HepG2 (cell line): Measurements from ENCODE around the gene TUFM. TPM values are rescaled to one million over a fixed set of nuclear protein-coding genes. Genes with fewer than 3 reads are reported as not detected.
A peak's percentile ranks its signal among the peaks of the same experiment; 100 is the strongest.

Experiments used
- AKAP8 ChIP-seq: sonication (generic); formaldehyde crosslinking; IDR thresholded peaks from 2 replicates; pipeline ENCODE4 v1.5.1; 2020; ENCODE audit warnings: mild to moderate bottlenecking, missing genetic modification reagents
- ATF7 ChIP-seq, 2 experiments: fragments of 450-650 bp in 1 of 2; sonication (generic) in 1 of 2; formaldehyde crosslinking in 1 of 2; IDR thresholded peaks; 2 replicates each; pipeline versions ENCODE4 v1.4.0 to v1.6.1; 2016 to 2020; ENCODE audit warnings: antibody characterized with exemption in 1 of 2, mild to moderate bottlenecking in 1 of 2, missing genetic modification reagents in 1 of 2
- ATM ChIP-seq: fragments of 450-650 bp; IDR thresholded peaks from 2 replicates; pipeline ENCODE4 v1.7.1; 2017; ENCODE audit warnings: mild to moderate bottlenecking, borderline replicate concordance
- CREB1 ChIP-seq, 2 experiments: fragments of 450-650 bp in 1 of 2; IDR thresholded peaks; 2 replicates each; pipeline ENCODE4 v1.6.1; 2016 to 2017; ENCODE audit warnings: control low read depth in 1 of 2, mild to moderate bottlenecking in 1 of 2, missing compliant biosample characterization in 1 of 2, missing genetic modification characterization in 1 of 2
- DR1 ChIP-seq: sonication (generic); formaldehyde crosslinking; IDR thresholded peaks from 2 replicates; pipeline ENCODE4 v1.8.0; 2021; ENCODE audit warnings: mild to moderate bottlenecking, missing genetic modification reagents, inconsistent platforms
- E2F5 ChIP-seq: sonication (generic); formaldehyde crosslinking; conservative IDR thresholded peaks from 2 replicates; pipeline ENCODE4 v1.4.0; 2020; ENCODE audit warnings: missing genetic modification reagents
- KLF6 ChIP-seq: IDR thresholded peaks from 2 replicates; pipeline ENCODE4 v1.8.0; 2016; ENCODE audit warnings: missing biosample characterization, missing genetic modification reagents
- PRPF4 ChIP-seq: fragments of 200-400 bp; formaldehyde crosslinking; IDR thresholded peaks from 2 replicates; pipeline ENCODE4 v1.6.1; 2016; ENCODE audit warnings: low read length, low read depth; ENCODE audit not compliant: poor library complexity, severe bottlenecking
- RCOR2 ChIP-seq: IDR thresholded peaks from 2 replicates; pipeline ENCODE4 v1.6.1; 2016; ENCODE audit warnings: missing biosample characterization, missing genetic modification reagents
- SETDB1 ChIP-seq: sonication (generic); formaldehyde crosslinking; IDR thresholded peaks from 2 replicates; pipeline ENCODE4 v1.5.1; 2020; ENCODE audit warnings: missing genetic modification reagents, mild to moderate bottlenecking, borderline replicate concordance
- SIX1 ChIP-seq: sonication (generic); formaldehyde crosslinking; IDR thresholded peaks from 2 replicates; pipeline ENCODE4 v1.4.0; 2020; ENCODE audit warnings: missing genetic modification reagents, borderline replicate concordance
- SKI ChIP-seq: fragments of 450-650 bp; IDR thresholded peaks from one replicate; pipeline ENCODE4 v1.6.1; 2018; ENCODE audit warnings: mild to moderate bottlenecking; ENCODE audit not compliant: partially characterized antibody
- SNRNP70 ChIP-seq: fragments of 200-400 bp; formaldehyde crosslinking; IDR thresholded peaks from 2 replicates; pipeline ENCODE4 v1.6.1; 2017; ENCODE audit warnings: mild to moderate bottlenecking, low read depth, low read length, moderate library complexity
- ZC3H4 ChIP-seq: sonication (generic); formaldehyde crosslinking; IDR thresholded peaks from 2 replicates; pipeline ENCODE4 v1.4.0; 2020; ENCODE audit warnings: missing genetic modification reagents, borderline replicate concordance
- ZNF143 ChIP-seq: sonication (generic); formaldehyde crosslinking; IDR thresholded peaks from 2 replicates; pipeline ENCODE4 v1.4.0; 2020; ENCODE audit warnings: missing genetic modification reagents
- ZNF557 ChIP-seq: sonication (generic); formaldehyde crosslinking; IDR thresholded peaks from 2 replicates; pipeline ENCODE4 v1.4.0; 2020; ENCODE audit warnings: missing genetic modification reagents
- ZNF567 ChIP-seq: sonication (generic); formaldehyde crosslinking; IDR thresholded peaks from 2 replicates; pipeline ENCODE4 v1.8.1; 2023; ENCODE audit warnings: mild to moderate bottlenecking, missing genetic modification reagents, borderline replicate concordance
- ZNF580 ChIP-seq: IDR thresholded peaks from 2 replicates; pipeline ENCODE4 v1.6.1; 2016; ENCODE audit warnings: low read depth, borderline replicate concordance
- ZNF660 ChIP-seq: sonication (generic); formaldehyde crosslinking; IDR thresholded peaks from 2 replicates; pipeline ENCODE4 v1.5.1; 2020; ENCODE audit warnings: mild to moderate bottlenecking, low read depth, missing genetic modification reagents, borderline replicate concordance
- ZNF670 ChIP-seq: sonication (generic); formaldehyde crosslinking; IDR thresholded peaks from 2 replicates; pipeline ENCODE4 v1.8.0; 2022; ENCODE audit warnings: mild to moderate bottlenecking, missing genetic modification reagents, borderline replicate concordance
- ZNF766 ChIP-seq: sonication (generic); formaldehyde crosslinking; IDR thresholded peaks from 2 replicates; pipeline ENCODE4 v1.5.0; 2020; ENCODE audit warnings: missing genetic modification reagents, borderline replicate concordance
- ZSCAN20 ChIP-seq: sonication (generic); formaldehyde crosslinking; IDR thresholded peaks from 2 replicates; pipeline ENCODE4 v1.4.0; 2020; ENCODE audit warnings: missing genetic modification reagents, mild to moderate bottlenecking, borderline replicate concordance
- polyA plus RNA-seq, 8 experiments: library from polyadenylated mRNA; depleted of rRNA in 3 of 8; stranded (reverse) in 7 of 8; unstranded in 1 of 8; fragments of >200 nt; fragmentation: Illumina TruSeq in 4 of 8; extraction: Trizol in 4 of 8; gene quantifications; 2 replicates each; pipeline versions ENCODE4 v1.2.1 to v1.2.3, GENCODE V29; 2011 to 2016; ENCODE audit warnings: low read depth in 4 of 8, missing spikeins in 1 of 8, mixed read lengths in 1 of 8; ENCODE audit not compliant: insufficient read depth in 1 of 8
- total RNA-seq, 5 experiments: library from RNA; depleted of rRNA; stranded (reverse); fragments of >200 nt; fragmentation: Illumina TruSeq; extraction: Trizol; gene quantifications; 2 replicates each; pipeline ENCODE4 v1.2.3, GENCODE V29; 2016; ENCODE audit warnings: low read depth in 1 of 5
- TF ChIP-seq, protein P1 (sequence below): sonication (generic); formaldehyde crosslinking; IDR thresholded peaks from 2 replicates; pipeline ENCODE4 v1.4.0; 2020; ENCODE audit warnings: missing genetic modification reagents, mild to moderate bottlenecking, borderline replicate concordance
- TF ChIP-seq, protein P2 (sequence below): sonication (generic); formaldehyde crosslinking; IDR thresholded peaks from 2 replicates; pipeline ENCODE4 v1.8.0; 2022; ENCODE audit warnings: mild to moderate bottlenecking, missing genetic modification reagents

TUFM gene
- total and polyA plus RNA-seq, 2 of the 13 experiments (the other 11 are each of a cell fraction or from before 2014, with no cell fraction given), result 206 to 298 TPM

DNA sequence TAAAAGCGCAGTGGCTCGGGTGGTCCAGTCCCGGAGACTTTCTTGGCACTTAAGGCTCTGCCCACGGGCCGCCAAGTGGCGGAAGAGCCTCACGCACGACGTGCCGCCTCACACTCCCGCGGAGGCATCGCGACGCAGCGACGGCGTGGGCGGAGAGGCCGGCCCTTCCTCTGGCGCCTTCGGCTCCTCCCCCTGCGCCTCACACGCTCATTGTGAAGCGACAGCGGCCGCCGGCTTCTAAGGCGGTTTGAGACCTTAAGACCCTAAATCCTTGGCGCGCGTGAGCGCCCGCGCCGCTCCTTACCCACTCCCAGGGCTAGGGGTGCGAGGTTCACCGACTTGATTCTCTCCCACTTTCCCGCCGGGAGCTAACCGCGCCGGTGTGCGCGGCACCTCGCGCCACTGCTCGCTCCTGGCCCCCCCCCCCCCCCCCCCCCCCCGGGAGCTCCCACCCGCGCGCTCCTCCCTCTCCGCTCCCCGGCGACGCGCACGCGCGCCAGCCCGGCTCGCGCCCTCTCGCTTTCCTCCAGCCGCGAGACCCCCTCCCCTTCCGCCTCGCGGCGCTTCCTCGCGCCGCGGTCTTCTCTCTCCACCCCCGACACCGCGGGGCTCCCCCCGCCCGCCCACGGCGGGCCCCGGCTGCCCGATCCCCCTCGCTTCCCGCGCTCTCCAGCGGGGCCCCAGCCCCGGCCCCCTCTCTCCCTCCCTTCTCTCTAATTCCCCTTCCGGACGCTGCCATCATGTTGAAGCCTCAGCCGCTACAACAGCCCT lies 23.4 kb downstream of the TUFM start, which contains the start of gene ATXN2L (continued):
- TF ChIP-seq, protein P1, sequence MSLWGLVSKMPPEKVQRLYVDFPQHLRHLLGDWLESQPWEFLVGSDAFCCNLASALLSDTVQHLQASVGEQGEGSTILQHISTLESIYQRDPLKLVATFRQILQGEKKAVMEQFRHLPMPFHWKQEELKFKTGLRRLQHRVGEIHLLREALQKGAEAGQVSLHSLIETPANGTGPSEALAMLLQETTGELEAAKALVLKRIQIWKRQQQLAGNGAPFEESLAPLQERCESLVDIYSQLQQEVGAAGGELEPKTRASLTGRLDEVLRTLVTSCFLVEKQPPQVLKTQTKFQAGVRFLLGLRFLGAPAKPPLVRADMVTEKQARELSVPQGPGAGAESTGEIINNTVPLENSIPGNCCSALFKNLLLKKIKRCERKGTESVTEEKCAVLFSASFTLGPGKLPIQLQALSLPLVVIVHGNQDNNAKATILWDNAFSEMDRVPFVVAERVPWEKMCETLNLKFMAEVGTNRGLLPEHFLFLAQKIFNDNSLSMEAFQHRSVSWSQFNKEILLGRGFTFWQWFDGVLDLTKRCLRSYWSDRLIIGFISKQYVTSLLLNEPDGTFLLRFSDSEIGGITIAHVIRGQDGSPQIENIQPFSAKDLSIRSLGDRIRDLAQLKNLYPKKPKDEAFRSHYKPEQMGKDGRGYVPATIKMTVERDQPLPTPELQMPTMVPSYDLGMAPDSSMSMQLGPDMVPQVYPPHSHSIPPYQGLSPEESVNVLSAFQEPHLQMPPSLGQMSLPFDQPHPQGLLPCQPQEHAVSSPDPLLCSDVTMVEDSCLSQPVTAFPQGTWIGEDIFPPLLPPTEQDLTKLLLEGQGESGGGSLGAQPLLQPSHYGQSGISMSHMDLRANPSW (CRISPR knock-in tag), result peak; percentile 68; the same call in 1 of the 2 replicates
- TF ChIP-seq E2F5 (peak; percentile 87), ZSCAN20 (peak; percentile 85; the same call in 1 of the 2 replicates), ATM (no peak), ATF7 (IDR thresholded peaks at IDR 0.05) (no peak), ATF7 (CRISPR knock-in tag; IDR thresholded peaks at IDR 0.05) (peak; percentile 89), ZNF143 (CRISPR knock-in tag) (peak; percentile 60), SNRNP70 (no peak), SETDB1 (no peak), SIX1 (CRISPR knock-in tag) (0 out of 2 replicates have a peak, but pooled peaks have one; percentile 61), ZNF557 (CRISPR knock-in tag) (peak; percentile 83; the same call in 1 of the 2 replicates), RCOR2 (CRISPR knock-in tag) (0 out of 2 replicates have a peak, but pooled peaks have one; percentile 55), AKAP8 (peak; percentile 100), ZC3H4 (CRISPR knock-in tag) (peak; percentile 68; the same call in 1 of the 2 replicates), KLF6 (CRISPR knock-in tag) (peak; percentile 96), ZNF660 (no peak), ZNF567 (peak; percentile 96; the same call in 1 of the 2 replicates), DR1 (peak; percentile 88; the same call in 1 of the 2 replicates), PRPF4 (no peak), ZNF670 (peak; percentile 89; the same call in 1 of the 2 replicates), ZNF766 (CRISPR knock-in tag) (peak; percentile 92), CREB1 (IDR thresholded peaks at IDR 0.05) (peak; percentile 90), CREB1 (CRISPR knock-in tag; IDR thresholded peaks at IDR 0.05) (peak; percentile 94), ZNF580 (CRISPR knock-in tag) (peak; percentile 99), SKI (peak; percentile 78)
- TF ChIP-seq, protein P2, sequence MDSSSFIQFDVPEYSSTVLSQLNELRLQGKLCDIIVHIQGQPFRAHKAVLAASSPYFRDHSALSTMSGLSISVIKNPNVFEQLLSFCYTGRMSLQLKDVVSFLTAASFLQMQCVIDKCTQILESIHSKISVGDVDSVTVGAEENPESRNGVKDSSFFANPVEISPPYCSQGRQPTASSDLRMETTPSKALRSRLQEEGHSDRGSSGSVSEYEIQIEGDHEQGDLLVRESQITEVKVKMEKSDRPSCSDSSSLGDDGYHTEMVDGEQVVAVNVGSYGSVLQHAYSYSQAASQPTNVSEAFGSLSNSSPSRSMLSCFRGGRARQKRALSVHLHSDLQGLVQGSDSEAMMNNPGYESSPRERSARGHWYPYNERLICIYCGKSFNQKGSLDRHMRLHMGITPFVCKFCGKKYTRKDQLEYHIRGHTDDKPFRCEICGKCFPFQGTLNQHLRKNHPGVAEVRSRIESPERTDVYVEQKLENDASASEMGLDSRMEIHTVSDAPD (CRISPR knock-in tag), result peak; percentile 40; the same call in 1 of the 2 replicates
